ENCODE measurements around the gene RTP2. TPM values are rescaled to one million over a fixed set of nuclear protein-coding genes. Genes with fewer than 3 reads are reported as not detected.

RTP2 gene
- total RNA-seq, 2 experiments from 2014 or later: not detected

- ChIA-PET POLR2A (no interaction called here), CTCF (no interaction called here)
- Histone ChIP-seq H3K9me3 (ENCODE audit: control insufficient read depth in 1 of 2, insufficient read depth in 1 of 2, low read length in 2 of 2) (no peaks in the 10 kb centered on the region), H3K4me3 (ENCODE audit: low read length) (no peak overlapping the region), H3K4me1 (ENCODE audit: insufficient read depth, low read length) (no peaks in the 10 kb centered on the region), H3K27ac (ENCODE audit: low read depth in 1 of 2, low read length in 2 of 2) (no peak overlapping the region), H3K27me3 (ENCODE audit: control insufficient read depth in 1 of 2, insufficient read depth in 2 of 2, low read length in 2 of 2) (peaks cover 5 to 8% of the 10 kb centered on the region in 2 experiments), H3K36me3 (ENCODE audit: insufficient read depth, low read length) (no peaks in the 10 kb centered on the region)
- H3K27ac Mint-ChIP-seq: no peak overlapping the region
- H3K9me3 Mint-ChIP-seq: no peaks in the 10 kb centered on the region
- DNase-seq: no peak
- no peaks in the 10 kb centered on the region for H3K4me1 Mint-ChIP-seq (ENCODE audit: low read depth)
- TF ChIP-seq CTCF (IDR thresholded peaks at IDR 0.05): no peak
- H3K27me3 Mint-ChIP-seq: peaks cover 53% of the 10 kb centered on the region
- no peaks in the 10 kb centered on the region for H3K36me3 Mint-ChIP-seq (ENCODE audit: low read depth)
- H3K4me3 Mint-ChIP-seq: no peak overlapping the region
- intact Hi-C loops (cut with DNase I, micrococcal nuclease): no loop called here
- ATAC-seq (ENCODE audit: poor library complexity): no peak
Measured at GRCh38 chr3:187661267-187661666, 41.1 kb downstream of the RTP2 start.

GRCh38 chr3:187651282-187651681 lies 51.1 kb downstream of the RTP2 start:
- no peaks in the 10 kb centered on the region for H3K4me1 Mint-ChIP-seq (ENCODE audit: low read depth)
- no peak for TF ChIP-seq CTCF (IDR thresholded peaks at IDR 0.05)
- intact Hi-C loops (cut with DNase I, micrococcal nuclease): no loop called here
- no peak overlapping the region for H3K4me3 Mint-ChIP-seq
- ChIA-PET CTCF (no interaction called here), POLR2A (no interaction called here)
- no peak overlapping the region for H3K4me3 ChIP-seq (ENCODE audit: low read length)
- ATAC-seq (ENCODE audit: poor library complexity) (no peak), DNase-seq (no peak)
- H3K36me3 Mint-ChIP-seq (ENCODE audit: low read depth): no peaks in the 10 kb centered on the region
- H3K36me3 ChIP-seq (ENCODE audit: insufficient read depth, low read length): no peaks in the 10 kb centered on the region
- no peak overlapping the region for H3K27ac Mint-ChIP-seq
- H3K9me3 ChIP-seq (ENCODE audit: control insufficient read depth in 1 of 2, insufficient read depth in 1 of 2, low read length in 2 of 2): no peaks in the 10 kb centered on the region
- H3K27ac ChIP-seq (ENCODE audit: low read depth in 1 of 2, low read length in 2 of 2): no peak overlapping the region
- H3K4me1 ChIP-seq (ENCODE audit: insufficient read depth, low read length): no peaks in the 10 kb centered on the region
- H3K27me3 Mint-ChIP-seq: peaks cover 62% of the 10 kb centered on the region
- H3K9me3 Mint-ChIP-seq: no peaks in the 10 kb centered on the region
- H3K27me3 ChIP-seq (ENCODE audit: control insufficient read depth in 1 of 2, insufficient read depth in 2 of 2, low read length in 2 of 2): peaks cover 7 to 19% of the 10 kb centered on the region in 2 experiments

Other genes starting within 250 kb of the RTP2 start
- gene SST, start 32.2 kb downstream of the RTP2 start, total RNA-seq: not detected
- 10 to 100 TPM; 76.6 to 79.6 TPM for gene BCL6, start 42.9 kb upstream of the RTP2 start, total RNA-seq

Data from CD4-positive, alpha-beta T cell (primary cell).